Measurements from ENCODE around the gene SYT14.

DNA sequence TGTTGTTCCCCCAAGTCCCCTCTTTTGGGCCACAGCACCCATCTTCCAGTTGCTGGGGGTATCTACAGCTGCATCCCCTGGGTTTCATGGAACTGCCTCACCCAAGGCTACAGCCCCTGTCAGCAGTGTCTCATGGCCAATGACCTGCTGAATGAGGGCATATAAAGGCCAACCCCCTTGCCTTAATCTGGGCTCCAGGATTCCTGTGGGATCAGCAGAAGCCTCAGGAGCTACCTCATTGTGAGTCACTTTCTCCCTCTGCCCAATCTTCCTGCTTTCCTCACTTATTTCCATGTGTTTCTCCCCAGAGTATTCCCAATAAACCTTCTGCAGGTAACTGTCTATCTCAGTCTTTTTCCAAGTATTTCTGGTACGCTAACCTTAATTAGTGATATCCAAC is 37.3 kb upstream of the SYT14 start:
- TF ChIP-seq, protein P1, sequence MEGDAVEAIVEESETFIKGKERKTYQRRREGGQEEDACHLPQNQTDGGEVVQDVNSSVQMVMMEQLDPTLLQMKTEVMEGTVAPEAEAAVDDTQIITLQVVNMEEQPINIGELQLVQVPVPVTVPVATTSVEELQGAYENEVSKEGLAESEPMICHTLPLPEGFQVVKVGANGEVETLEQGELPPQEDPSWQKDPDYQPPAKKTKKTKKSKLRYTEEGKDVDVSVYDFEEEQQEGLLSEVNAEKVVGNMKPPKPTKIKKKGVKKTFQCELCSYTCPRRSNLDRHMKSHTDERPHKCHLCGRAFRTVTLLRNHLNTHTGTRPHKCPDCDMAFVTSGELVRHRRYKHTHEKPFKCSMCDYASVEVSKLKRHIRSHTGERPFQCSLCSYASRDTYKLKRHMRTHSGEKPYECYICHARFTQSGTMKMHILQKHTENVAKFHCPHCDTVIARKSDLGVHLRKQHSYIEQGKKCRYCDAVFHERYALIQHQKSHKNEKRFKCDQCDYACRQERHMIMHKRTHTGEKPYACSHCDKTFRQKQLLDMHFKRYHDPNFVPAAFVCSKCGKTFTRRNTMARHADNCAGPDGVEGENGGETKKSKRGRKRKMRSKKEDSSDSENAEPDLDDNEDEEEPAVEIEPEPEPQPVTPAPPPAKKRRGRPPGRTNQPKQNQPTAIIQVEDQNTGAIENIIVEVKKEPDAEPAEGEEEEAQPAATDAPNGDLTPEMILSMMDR (IDR thresholded peaks at IDR 0.05): no peak
- no peak for TF ChIP-seq POLR2AphosphoS5 (IDR thresholded peaks at IDR 0.05)
